Measurements from ENCODE around the gene ZNF217. TPM values are rescaled to one million over a fixed set of nuclear protein-coding genes. Genes with fewer than 3 reads are reported as not detected.
A peak's percentile ranks its signal among the peaks of the same experiment; 100 is the strongest.

The ZNF217 gene
- total and polyA plus RNA-seq, 9 of the 15 experiments (the other 6 are each of a cell fraction or from before 2014, with no cell fraction given), result 3.0 to 41.8 (median 16.8) TPM

DNA sequence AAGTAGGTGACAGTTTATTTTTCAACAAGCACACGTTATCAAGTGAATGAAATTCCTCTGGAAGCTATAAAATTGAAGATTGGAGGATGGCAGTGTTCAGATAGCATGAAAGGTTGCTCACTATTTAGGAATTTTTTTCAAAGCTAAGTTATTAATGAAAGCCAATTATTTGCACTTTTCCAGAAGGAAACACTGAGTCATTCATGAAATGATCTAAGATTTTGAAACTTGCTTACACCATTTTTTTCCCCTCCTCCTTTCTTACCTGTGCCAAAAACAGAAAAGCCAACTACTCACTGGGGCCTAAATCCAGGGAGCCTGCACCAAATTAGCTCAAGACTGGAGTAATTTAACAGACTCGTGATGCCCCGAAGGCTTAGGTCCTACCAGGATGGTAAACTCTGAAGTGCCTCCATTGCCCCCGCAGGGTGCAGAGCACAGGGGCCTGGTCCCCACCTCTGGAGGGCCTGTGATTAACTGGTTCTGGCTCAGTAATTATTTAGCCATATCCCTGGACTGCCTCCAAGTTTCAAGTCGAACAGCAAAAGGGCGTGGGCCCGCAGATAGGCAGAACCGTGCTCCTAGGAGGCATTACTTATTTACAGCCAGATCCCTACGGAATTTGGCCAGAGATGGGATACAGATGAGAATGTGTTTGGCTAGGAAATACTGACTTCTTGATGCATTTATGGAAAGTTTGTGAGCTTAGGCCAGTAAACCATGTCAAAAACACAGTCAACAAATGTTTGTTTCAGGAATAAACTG lies 28.0 kb upstream of the ZNF217 start (continued):
- TF ChIP-seq, protein P1, sequence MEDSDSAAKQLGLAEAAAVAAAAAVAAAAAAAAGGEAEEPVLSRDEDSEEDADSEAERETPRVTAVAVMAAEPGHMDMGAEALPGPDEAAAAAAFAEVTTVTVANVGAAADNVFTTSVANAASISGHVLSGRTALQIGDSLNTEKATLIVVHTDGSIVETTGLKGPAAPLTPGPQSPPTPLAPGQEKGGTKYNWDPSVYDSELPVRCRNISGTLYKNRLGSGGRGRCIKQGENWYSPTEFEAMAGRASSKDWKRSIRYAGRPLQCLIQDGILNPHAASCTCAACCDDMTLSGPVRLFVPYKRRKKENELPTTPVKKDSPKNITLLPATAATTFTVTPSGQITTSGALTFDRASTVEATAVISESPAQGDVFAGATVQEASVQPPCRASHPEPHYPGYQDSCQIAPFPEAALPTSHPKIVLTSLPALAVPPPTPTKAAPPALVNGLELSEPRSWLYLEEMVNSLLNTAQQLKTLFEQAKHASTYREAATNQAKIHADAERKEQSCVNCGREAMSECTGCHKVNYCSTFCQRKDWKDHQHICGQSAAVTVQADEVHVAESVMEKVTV (CRISPR knock-in tag; IDR thresholded peaks at IDR 0.05), result no peak
- TF ChIP-seq MBD2 (IDR thresholded peaks at IDR 0.05; ENCODE audit: borderline replicate concordance, low read depth) (no peak), ZNF77 (CRISPR knock-in tag; IDR thresholded peaks at IDR 0.05) (no peak), NFRKB (IDR thresholded peaks at IDR 0.05; ENCODE audit: low read depth) (peak; percentile 50), ZKSCAN8 (CRISPR knock-in tag; IDR thresholded peaks at IDR 0.05) (peak; percentile 78; the same call in 1 of the 2 replicates), ZNF696 (CRISPR knock-in tag; conservative IDR thresholded peaks at IDR 0.05) (no peak), POLR3A (IDR thresholded peaks at IDR 0.05; ENCODE audit: borderline replicate concordance, extremely low read depth, insufficient read depth, insufficient read length) (no peak), THRAP3 (IDR thresholded peaks at IDR 0.05; ENCODE audit: borderline replicate concordance) (no peak), ARNT (IDR thresholded peaks at IDR 0.05) (0 out of 4 replicates have a peak, but pooled peaks of 1 of the 2 experiments have one; percentile 52), HNRNPLL (IDR thresholded peaks at IDR 0.05; ENCODE audit: low read depth, low read length, poor library complexity, severe bottlenecking) (no peak), MAFG (tag; conservative IDR thresholded peaks at IDR 0.05) (peak; percentile 64), FOXP1 (CRISPR knock-in tag; IDR thresholded peaks at IDR 0.05) (no peak), ETV6 (IDR thresholded peaks at IDR 0.05; ENCODE audit: borderline replicate concordance in 1 of 2, low read depth in 2 of 2, low read length in 1 of 2) (peak in 1 of 2 experiments; percentile 68; a peak in 1 of 4 replicates), ETV6 (CRISPR knock-in tag; IDR thresholded peaks at IDR 0.05; ENCODE audit: borderline replicate concordance) (no peak)
- TF ChIP-seq, protein P2, sequence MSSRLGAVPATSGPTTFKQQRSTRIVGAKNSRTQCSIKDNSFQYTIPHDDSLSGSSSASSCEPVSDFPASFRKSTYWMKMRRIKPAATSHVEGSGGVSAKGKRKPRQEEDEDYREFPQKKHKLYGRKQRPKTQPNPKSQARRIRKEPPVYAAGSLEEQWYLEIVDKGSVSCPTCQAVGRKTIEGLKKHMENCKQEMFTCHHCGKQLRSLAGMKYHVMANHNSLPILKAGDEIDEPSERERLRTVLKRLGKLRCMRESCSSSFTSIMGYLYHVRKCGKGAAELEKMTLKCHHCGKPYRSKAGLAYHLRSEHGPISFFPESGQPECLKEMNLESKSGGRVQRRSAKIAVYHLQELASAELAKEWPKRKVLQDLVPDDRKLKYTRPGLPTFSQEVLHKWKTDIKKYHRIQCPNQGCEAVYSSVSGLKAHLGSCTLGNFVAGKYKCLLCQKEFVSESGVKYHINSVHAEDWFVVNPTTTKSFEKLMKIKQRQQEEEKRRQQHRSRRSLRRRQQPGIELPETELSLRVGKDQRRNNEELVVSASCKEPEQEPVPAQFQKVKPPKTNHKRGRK (tag; IDR thresholded peaks at IDR 0.05), result no peak
- TF ChIP-seq, protein P3, sequence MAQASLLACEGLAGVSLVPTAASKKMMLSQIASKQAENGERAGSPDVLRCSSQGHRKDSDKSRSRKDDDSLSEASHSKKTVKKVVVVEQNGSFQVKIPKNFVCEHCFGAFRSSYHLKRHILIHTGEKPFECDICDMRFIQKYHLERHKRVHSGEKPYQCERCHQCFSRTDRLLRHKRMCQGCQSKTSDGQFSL (CRISPR knock-in tag; IDR thresholded peaks at IDR 0.05), result no peak
- TF ChIP-seq, protein P3 (tag; IDR thresholded peaks at IDR 0.05), result peak in 1 of 2 experiments; percentile 42; a peak in 2 of 4 replicates
- TF ChIP-seq, protein P4, sequence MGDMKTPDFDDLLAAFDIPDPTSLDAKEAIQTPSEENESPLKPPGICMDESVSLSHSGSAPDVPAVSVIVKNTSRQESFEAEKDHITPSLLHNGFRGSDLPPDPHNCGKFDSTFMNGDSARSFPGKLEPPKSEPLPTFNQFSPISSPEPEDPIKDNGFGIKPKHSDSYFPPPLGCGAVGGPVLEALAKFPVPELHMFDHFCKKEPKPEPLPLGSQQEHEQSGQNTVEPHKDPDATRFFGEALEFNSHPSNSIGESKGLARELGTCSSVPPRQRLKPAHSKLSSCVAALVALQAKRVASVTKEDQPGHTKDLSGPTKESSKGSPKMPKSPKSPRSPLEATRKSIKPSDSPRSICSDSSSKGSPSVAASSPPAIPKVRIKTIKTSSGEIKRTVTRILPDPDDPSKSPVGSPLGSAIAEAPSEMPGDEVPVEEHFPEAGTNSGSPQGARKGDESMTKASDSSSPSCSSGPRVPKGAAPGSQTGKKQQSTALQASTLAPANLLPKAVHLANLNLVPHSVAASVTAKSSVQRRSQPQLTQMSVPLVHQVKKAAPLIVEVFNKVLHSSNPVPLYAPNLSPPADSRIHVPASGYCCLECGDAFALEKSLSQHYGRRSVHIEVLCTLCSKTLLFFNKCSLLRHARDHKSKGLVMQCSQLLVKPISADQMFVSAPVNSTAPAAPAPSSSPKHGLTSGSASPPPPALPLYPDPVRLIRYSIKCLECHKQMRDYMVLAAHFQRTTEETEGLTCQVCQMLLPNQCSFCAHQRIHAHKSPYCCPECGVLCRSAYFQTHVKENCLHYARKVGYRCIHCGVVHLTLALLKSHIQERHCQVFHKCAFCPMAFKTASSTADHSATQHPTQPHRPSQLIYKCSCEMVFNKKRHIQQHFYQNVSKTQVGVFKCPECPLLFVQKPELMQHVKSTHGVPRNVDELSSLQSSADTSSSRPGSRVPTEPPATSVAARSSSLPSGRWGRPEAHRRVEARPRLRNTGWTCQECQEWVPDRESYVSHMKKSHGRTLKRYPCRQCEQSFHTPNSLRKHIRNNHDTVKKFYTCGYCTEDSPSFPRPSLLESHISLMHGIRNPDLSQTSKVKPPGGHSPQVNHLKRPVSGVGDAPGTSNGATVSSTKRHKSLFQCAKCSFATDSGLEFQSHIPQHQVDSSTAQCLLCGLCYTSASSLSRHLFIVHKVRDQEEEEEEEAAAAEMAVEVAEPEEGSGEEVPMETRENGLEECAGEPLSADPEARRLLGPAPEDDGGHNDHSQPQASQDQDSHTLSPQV (IDR thresholded peaks at IDR 0.05), result peak; percentile 85
